CD4-positive, alpha-beta T cell (primary cell): Measurements from ENCODE around the gene SPATA12. TPM values are rescaled to one million over a fixed set of nuclear protein-coding genes. Genes with fewer than 3 reads are reported as not detected.

Experiments used
- ATAC-seq: fragments of 200-7000 bp; cut with Tn5 transposase; one replicate; pipeline ENCODE4 v1.10.0; 2022; ENCODE audit warnings: mild to moderate bottlenecking; ENCODE audit not compliant: poor library complexity
- CTCF ChIA-PET: fragments of 350-600 bp; sonication (Branson Sonifier 250); formaldehyde crosslinking; loops from one replicate; lab custom pipeline; 2021; ENCODE audit warnings: antibody characterized with exemption, inconsistent platforms; lab: Charles Lee
- POLR2A ChIA-PET: fragments of 350-600 bp; sonication (Branson Sonifier 250); formaldehyde crosslinking; loops from one replicate; lab custom pipeline; 2021; ENCODE audit warnings: antibody characterized with exemption, inconsistent platforms; lab: Charles Lee
- DNase-seq, 14 experiments: peaks; one replicate each; pipeline ENCODE4 v3.0.0-alpha.2; 2013 to 2020; ENCODE audit warnings: mixed read lengths in 2 of 14
- H3K27ac ChIP-seq, 2 donors: one replicate each; pipeline versions ENCODE4 v1.5.1 to v1.7.0; 2013; ENCODE audit warnings: low read length in 2 of 2, low read depth in 1 of 2, mild to moderate bottlenecking in 1 of 2
- H3K27me3 ChIP-seq, 2 experiments: 1 replicate in 1 of 2; 2 replicates in 1 of 2; pipeline versions ENCODE4 v1.6.1 to v1.7.0; 2013; ENCODE audit warnings: low read length in 2 of 2, control low read depth in 1 of 2, mild to moderate bottlenecking in 1 of 2, moderate library complexity in 1 of 2; ENCODE audit not compliant: insufficient read depth in 2 of 2, control insufficient read depth in 1 of 2
- H3K36me3 ChIP-seq: one replicate; pipeline ENCODE4 v1.6.1; 2013; ENCODE audit warnings: low read length, control low read depth; ENCODE audit not compliant: insufficient read depth
- H3K4me1 ChIP-seq: one replicate; pipeline ENCODE4 v1.6.1; 2013; ENCODE audit warnings: low read length, control low read depth; ENCODE audit not compliant: insufficient read depth
- H3K4me3 ChIP-seq: one replicate; pipeline ENCODE4 v1.5.1; 2013; ENCODE audit warnings: mild to moderate bottlenecking, low read length, moderate library complexity
- H3K9me3 ChIP-seq, 2 experiments: 1 replicate in 1 of 2; 2 replicates in 1 of 2; pipeline versions ENCODE4 v1.6.1 to v1.7.0; 2013; ENCODE audit warnings: low read length in 2 of 2, mild to moderate bottlenecking in 2 of 2, control low read depth in 1 of 2, moderate library complexity in 1 of 2; ENCODE audit not compliant: control insufficient read depth in 1 of 2, insufficient read depth in 1 of 2
- H3K27ac Mint-ChIP-seq: one replicate; pipeline ENCODE4 v1.8.0; 2020; ENCODE audit warnings: mixed read lengths
- H3K27me3 Mint-ChIP-seq: one replicate; pipeline ENCODE4 v1.8.0; 2021; ENCODE audit warnings: mixed read lengths
- H3K36me3 Mint-ChIP-seq: one replicate; pipeline ENCODE4 v1.8.0; 2021; ENCODE audit warnings: low read depth, mixed read lengths
- H3K4me1 Mint-ChIP-seq: one replicate; pipeline ENCODE4 v1.8.0; 2021; ENCODE audit warnings: low read depth, mixed read lengths
- H3K4me3 Mint-ChIP-seq: one replicate; pipeline ENCODE4 v1.8.0; 2020; ENCODE audit warnings: mild to moderate bottlenecking, mixed read lengths
- H3K9me3 Mint-ChIP-seq: one replicate; pipeline ENCODE4 v1.8.0; 2020; ENCODE audit warnings: mixed read lengths
- intact Hi-C, 2 experiments: fragments of 100-400 bp; cut with DNase I in 1 of 2; cut with micrococcal nuclease in 1 of 2; formaldehyde crosslinking; loops; one replicate each; pipeline versions ENCODE4 v1.15.1 to v1.9.0; 2023 to 2025; cut with DNase I, micrococcal nuclease
- total RNA-seq, 174 experiments: library from RNA in 2 of 174; stranded (reverse) in 2 of 174; gene quantifications; one replicate each; pipeline ENCODE4 v1.2.3 and lab custom pipeline; 2021 to 2026
- TF ChIP-seq, protein P1 (sequence below): fragments of 200-600 bp; IDR thresholded peaks from one replicate; pipeline ENCODE4 v1.8.0; 2022; ENCODE audit warnings: antibody characterized with exemption, mild to moderate bottlenecking

SPATA12 gene
- total RNA-seq, 2 experiments from 2014 or later, result not detected

- TF ChIP-seq, protein P1, sequence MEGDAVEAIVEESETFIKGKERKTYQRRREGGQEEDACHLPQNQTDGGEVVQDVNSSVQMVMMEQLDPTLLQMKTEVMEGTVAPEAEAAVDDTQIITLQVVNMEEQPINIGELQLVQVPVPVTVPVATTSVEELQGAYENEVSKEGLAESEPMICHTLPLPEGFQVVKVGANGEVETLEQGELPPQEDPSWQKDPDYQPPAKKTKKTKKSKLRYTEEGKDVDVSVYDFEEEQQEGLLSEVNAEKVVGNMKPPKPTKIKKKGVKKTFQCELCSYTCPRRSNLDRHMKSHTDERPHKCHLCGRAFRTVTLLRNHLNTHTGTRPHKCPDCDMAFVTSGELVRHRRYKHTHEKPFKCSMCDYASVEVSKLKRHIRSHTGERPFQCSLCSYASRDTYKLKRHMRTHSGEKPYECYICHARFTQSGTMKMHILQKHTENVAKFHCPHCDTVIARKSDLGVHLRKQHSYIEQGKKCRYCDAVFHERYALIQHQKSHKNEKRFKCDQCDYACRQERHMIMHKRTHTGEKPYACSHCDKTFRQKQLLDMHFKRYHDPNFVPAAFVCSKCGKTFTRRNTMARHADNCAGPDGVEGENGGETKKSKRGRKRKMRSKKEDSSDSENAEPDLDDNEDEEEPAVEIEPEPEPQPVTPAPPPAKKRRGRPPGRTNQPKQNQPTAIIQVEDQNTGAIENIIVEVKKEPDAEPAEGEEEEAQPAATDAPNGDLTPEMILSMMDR, result no peak
- H3K27ac ChIP-seq, result no peak overlapping the region
- peaks cover 50 to 68% of the 10 kb centered on the region in 2 experiments for H3K27me3 ChIP-seq
- H3K4me3 Mint-ChIP-seq, result peak overlapping the region; percentile 32
- H3K27ac Mint-ChIP-seq, result no peak overlapping the region
- no peaks in the 10 kb centered on the region for H3K9me3 Mint-ChIP-seq
- H3K4me1 Mint-ChIP-seq, result peaks cover 7% of the 10 kb centered on the region
- CTCF ChIA-PET, result no interaction called here
- H3K27me3 Mint-ChIP-seq, result peaks cover 73% of the 10 kb centered on the region
- DNase-seq (peak in 2 of 14 experiments; percentile 7 to 28), ATAC-seq (no peak)
- peak overlapping the region; percentile 52 for H3K4me3 ChIP-seq
- H3K36me3 ChIP-seq, result no peaks in the 10 kb centered on the region
- peaks cover 0 to 12% of the 10 kb centered on the region in 2 experiments for H3K9me3 ChIP-seq
- no peaks in the 10 kb centered on the region for H3K36me3 Mint-ChIP-seq
- POLR2A ChIA-PET, result no interaction called here
- intact Hi-C loops, result no loop called here
- H3K4me1 ChIP-seq, result peaks cover 17% of the 10 kb centered on the region
These were observed 18.4 kb downstream of the SPATA12 start for GRCh38 chr3:57078635-57079473.

DNA sequence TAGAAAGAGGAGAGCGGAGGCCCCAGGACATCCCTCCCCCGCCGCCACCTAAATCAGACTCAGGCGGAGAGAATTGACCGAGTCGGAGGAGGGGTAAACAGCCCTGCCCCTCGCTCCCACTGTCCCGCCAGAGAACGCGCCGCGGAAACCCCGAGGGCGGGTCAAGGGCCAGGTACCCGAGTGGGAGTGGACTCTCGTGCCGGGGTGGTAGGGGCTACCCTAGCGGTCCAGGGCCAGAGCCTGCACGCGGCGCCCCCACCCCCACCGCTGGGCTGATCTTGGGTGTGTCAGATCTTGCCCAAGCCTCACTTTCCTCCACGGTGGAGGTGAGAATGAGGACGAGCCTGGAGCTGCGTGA lies 19.0 kb downstream of the SPATA12 start:
- TF ChIP-seq, protein P1, result no peak
- Histone ChIP-seq H3K27me3 (peaks cover 47 to 62% of the 10 kb centered on the region in 2 experiments), H3K36me3 (no peaks in the 10 kb centered on the region), H3K4me1 (peaks cover 17% of the 10 kb centered on the region), H3K4me3 (peak overlapping the region; percentile 52), H3K27ac (no peak overlapping the region), H3K9me3 (peaks cover 0 to 12% of the 10 kb centered on the region in 2 experiments)
- ChIA-PET POLR2A (no interaction called here), CTCF (no interaction called here)
- no peaks in the 10 kb centered on the region for H3K36me3 Mint-ChIP-seq
- DNase-seq (no peak), ATAC-seq (no peak)
- H3K27ac Mint-ChIP-seq, result no peak overlapping the region
- intact Hi-C loops, result no loop called here
- H3K4me1 Mint-ChIP-seq, result peaks cover 7% of the 10 kb centered on the region
- no peaks in the 10 kb centered on the region for H3K9me3 Mint-ChIP-seq
- H3K4me3 Mint-ChIP-seq, result peak overlapping the region; percentile 84
- peaks cover 67% of the 10 kb centered on the region for H3K27me3 Mint-ChIP-seq

DNA sequence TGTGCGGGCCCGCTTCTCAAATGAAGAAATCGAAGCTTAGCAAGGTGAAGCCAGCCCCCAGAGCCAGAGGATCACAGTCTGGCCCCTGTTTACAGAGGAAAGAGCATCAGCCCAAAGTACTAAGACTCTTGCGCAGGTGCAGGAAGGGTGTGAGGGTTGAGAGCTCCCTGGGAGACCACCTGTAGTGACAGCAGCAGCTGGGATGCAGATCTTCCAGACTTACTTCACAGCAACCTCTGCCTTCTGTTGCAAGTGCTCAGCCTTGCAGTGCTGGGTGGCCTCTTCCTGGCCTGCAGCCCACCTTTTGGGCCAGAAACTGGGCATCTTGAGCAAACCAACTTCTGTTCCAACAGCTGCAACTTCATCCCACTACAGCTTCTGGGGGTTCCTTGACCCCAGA lies 19.7 kb downstream of the SPATA12 start:
- Histone ChIP-seq H3K27ac (no peak overlapping the region), H3K4me1 (peaks cover 17% of the 10 kb centered on the region), H3K36me3 (no peaks in the 10 kb centered on the region), H3K9me3 (peaks cover 0 to 12% of the 10 kb centered on the region in 2 experiments), H3K27me3 (peaks cover 42 to 55% of the 10 kb centered on the region in 2 experiments), H3K4me3 (no peak overlapping the region)
- intact Hi-C loops, result no loop called here
- DNase-seq, result no peak
- Mint-ChIP-seq H3K27ac (no peak overlapping the region), H3K27me3 (peaks cover 60% of the 10 kb centered on the region), H3K4me3 (peak overlapping the region; percentile 84), H3K36me3 (no peaks in the 10 kb centered on the region), H3K4me1 (peaks cover 7% of the 10 kb centered on the region), H3K9me3 (no peaks in the 10 kb centered on the region)
- ATAC-seq, result no peak
- TF ChIP-seq, protein P1, result no peak
- ChIA-PET POLR2A (no interaction called here), CTCF (interaction anchor here (1.4 kb wide), 1 partner anchor 20 kb away, joined by 4 read pairs; no protein-coding TSS in a partner anchor)
